ENCODE measurements around the gene SFTA2.
"Not testable (repeated sequence)": the region's sequence is repeated elsewhere in the genome, so short reads cannot be mapped to it uniquely, and the experiment has no call there.

SFTA2 gene

DNA sequence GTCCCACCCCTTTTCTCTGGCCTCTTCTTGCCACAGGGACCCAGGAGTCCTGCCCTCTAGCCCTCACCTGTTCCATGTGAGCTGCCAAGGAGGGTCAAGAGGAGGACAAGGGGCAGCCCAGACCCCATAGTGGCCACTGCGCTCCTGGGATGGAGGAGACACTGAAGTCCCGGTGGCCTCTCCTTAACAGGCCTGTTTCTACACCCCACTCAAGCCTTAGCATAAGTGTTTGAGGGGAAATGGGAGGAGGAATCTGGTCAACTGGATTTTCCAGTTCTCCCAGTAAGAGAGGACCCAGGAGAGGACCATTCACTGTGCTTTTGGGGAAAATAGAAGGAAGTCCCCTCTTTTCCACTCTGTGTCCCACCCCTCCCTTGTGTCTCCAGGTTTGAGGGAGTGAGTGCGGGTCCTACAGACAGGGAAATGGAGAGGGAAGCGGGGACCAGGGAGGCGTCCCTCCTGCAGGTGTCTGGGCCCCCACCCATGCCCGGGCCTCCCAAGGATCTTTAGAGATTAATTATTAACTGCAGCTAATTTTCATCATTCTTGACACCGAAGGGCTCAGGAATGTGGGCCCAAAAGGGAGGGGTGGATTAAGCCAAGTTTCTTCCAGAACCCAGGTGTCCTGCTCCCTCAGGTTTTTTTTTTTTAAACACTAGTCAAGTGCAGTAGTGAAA, at the start of gene SFTA2:
SFTA2 (minus strand) TSS at position 202 of the 677 bp plus-strand sequence; CDS start at position 128, 74 bp downstream.
- no peak for DNase-seq

DNA sequence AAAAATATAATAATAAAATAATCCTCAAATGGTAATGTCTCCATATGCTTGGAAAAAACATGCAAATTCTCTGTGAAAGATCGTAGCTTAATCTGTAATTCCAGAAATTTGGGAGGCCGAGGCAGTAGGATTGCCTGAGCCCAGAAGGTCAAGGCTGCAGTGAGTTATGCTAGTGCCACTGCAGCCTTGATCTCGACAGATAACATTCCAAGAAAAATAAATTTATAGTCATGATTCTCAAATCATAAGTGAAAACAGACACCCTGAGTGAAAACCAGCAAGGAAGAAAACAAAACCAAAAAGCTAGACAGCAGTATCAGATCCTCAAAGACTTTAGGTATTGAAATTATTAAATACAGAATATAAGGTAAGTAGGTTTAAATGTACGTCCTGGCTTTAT, 47.7 kb upstream of the SFTA2 start:
- no peak for DNase-seq

DNA sequence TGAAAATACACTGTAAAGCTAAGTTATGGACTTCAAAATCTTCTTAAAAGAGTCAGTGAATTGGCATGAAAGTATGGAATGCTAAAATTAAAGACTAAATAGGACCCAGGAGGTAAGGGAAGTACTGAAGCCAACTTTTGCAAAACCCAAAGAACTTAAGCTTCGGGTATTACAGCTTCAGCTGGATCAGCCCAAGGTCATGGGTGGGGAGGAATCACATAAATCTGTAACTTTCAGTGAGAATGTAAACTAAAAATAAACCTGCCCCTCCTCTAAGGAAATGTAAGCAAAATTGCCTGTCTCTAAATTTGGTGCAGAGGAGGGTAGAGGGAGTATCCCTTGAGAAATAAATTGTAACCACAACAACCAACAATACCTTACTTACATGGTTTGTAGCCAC, 47.2 kb upstream of the SFTA2 start:
- no peak for DNase-seq

GRCh38 chr6:30974490-30975252, 42.7 kb upstream of the SFTA2 start:
- DNase-seq, result no peak

- no peak for DNase-seq
These were observed 40.8 kb upstream of the SFTA2 start for GRCh38 chr6:30972816-30973215.

DNA sequence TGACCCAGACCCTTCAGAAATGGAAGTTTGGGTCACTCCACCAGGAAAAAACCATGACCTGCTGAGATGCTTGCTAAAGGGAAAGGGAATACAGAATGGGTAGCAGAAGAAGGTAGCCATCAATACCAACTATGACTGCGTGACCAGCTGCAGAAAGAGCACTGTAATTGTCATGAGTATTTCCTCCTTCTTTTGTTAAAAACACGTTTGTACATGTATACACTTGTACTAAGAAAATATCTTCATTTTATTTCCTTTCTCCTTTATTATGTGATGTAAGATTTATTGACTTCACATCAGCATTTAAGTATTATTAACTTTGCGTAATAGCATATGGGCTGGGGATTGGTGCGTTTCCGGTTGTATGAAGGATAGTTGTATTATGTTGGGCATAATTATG, 39.0 kb upstream of the SFTA2 start:
- no peak for DNase-seq

DNA sequence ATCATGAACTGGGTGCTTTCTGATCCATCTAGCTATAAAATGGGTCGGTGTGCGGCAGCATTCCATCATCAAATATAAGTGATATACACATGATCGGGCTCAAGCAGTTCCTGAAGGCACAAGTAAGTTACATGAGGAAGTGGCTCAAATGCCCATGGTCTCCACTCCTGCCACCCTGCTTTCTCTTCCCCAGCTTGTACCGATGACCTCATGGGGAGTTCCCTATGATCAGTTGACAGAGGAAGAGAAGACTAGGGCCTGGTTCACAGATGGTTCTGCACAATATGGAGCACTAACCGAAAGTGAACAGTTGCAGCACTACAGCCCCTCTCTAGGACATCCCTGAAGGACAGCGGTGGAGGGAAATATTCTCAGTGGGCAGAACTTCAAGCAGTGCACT, 37.2 kb upstream of the SFTA2 start:
- not testable (repeated sequence) for DNase-seq

DNA sequence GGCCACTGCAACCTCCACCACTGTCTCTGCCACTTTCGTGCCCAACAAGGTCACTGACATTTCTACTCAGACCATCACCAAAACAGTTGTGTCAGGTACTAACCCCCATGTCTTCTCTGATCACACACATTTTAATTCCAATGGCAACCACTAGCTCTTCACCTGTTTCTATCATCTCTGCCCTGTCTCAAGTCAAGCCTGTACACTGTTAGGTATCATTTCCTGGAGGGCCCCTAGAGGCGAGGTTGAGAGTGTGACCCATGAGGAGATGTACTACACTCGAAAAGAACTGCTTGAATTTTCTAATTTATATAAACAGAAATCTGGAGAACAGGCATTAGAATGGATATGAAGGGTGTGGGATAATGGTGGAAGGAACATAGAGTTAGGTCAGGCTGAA, 34.2 kb upstream of the SFTA2 start:
- no peak for DNase-seq

DNA sequence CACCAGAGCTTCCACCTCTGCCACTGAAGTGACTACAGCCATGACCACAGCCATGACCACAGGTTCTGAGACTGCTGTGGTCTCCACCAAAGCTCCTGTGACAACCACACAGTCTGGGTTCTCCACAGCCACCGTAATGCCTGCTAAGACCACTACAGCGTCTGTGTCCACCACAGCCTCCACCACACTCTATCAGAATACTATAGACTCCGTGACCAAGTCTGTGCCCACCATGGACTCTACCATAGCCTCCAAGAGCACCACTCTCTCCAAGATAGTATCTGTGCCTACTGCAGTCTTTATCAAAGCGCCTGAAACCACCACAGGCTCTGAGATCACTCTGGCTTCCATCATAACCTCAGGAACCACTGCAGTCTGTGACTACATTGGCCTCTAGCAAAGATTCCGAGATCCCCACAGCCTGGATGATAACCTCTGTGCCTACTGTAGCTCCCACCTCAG, 33.2 kb upstream of the SFTA2 start:
- no peak for DNase-seq

DNA sequence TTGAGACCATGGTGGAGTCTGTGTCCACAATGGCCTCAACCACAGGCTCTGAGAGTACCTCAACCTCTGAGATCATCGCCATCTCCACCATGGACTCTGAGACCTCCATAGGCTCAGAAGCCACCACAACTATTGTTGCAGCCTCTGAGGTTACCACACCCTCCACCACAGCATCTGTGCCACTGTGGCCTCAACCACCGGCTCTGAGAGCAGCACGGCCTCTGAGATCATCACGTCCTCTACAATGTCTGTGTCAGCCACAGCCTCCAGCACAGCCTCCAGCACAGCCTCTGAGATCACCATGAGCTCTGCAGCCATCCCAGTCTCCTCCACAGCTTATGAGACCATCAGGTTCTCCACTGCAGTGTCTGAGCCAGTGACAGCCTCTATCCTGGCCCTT, 32.1 kb upstream of the SFTA2 start:
- DNase-seq, result no peak

- DNase-seq, result no peak
These were observed 31.7 kb upstream of the SFTA2 start for GRCh38 chr6:30963641-30964040.

GRCh38 chr6:30962716-30963115, 30.7 kb upstream of the SFTA2 start:
- DNase-seq, result no peak

- no peak for DNase-seq
These were observed 29.1 kb upstream of the SFTA2 start for GRCh38 chr6:30960907-30961673.

- DNase-seq, result no peak
These were observed 25.7 kb upstream of the SFTA2 start for GRCh38 chr6:30957716-30958115.

DNA sequence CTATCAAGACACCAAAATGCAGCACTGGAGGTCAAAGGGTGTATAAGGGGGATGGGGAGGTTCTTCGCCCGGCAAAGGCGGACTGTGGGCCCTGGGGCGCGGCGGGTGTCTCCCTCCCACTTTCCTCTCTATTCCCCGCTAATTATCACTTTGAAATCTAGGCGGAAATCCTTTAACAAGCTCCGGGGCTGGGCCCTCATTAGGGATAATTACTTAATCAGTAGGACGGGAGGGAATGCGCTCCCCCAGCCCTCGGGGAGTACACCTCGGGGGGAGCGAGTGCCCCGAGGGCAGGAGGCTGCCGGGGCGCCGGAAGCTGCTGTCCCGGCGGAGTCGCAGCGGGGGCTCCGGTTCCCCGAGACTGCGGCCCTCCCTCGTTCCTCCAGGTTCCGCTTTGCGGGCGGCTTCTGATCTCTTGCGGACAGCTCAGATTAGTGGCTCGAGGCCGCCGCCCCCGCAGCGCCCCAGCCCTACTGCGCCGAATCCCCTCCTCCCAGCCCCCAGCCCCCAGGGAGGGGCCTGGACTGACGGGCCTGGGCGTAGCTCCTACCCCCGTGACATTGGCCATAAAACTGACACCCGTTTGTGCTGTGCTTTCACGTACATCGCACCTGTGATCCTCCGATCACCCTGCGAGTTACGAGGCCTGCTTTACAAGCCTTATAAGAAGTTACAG, 23.5 kb upstream of the SFTA2 start:
- peak; percentile 93 for DNase-seq

GRCh38 chr6:30954631-30955366, 22.8 kb upstream of the SFTA2 start:
- DNase-seq, result no peak

DNA sequence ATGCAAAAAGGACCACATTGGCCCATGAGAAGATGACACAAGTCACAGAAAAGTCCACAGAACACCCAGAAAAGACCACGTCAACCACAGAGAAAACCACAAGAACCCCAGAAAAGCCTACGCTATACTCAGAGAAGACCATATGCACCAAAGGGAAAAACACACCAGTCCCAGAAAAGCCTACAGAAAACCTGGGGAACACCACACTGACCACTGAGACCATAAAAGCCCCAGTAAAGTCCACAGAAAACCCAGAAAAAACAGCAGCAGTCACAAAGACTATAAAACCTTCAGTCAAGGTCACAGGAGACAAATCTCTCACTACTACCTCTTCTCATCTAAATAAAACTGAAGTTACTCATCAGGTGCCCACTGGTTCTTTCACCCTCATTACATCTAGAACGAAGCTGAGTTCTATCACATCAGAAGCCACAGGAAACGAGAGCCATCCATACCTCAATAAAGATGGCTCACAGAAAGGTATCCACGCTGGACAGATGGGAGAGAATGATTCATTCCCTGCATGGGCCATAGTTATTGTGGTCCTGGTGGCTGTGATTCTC, 20.0 kb upstream of the SFTA2 start:
- DNase-seq, result no peak

DNA sequence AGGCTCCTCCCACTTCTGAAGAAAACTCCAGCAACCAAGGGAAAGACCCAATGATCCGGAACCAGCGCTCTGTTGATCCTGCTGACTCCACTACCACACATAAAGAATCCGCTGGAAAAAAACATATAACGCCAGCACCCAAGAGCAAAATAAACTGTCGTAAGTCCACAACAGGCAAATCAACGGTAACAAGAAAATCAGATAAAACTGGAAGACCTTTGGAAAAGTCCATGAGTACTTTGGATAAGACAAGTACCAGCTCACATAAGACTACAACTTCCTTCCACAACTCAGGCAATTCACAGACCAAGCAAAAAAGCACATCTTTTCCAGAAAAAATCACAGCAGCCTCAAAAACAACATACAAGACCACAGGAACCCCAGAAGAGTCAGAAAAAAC, 16.8 kb upstream of the SFTA2 start:
- no peak for DNase-seq

- no peak for DNase-seq
These were observed 15.3 kb upstream of the SFTA2 start for GRCh38 chr6:30947231-30947630.

GRCh38 chr6:30945281-30945680, 13.3 kb upstream of the SFTA2 start:
- DNase-seq, result no peak

DNA sequence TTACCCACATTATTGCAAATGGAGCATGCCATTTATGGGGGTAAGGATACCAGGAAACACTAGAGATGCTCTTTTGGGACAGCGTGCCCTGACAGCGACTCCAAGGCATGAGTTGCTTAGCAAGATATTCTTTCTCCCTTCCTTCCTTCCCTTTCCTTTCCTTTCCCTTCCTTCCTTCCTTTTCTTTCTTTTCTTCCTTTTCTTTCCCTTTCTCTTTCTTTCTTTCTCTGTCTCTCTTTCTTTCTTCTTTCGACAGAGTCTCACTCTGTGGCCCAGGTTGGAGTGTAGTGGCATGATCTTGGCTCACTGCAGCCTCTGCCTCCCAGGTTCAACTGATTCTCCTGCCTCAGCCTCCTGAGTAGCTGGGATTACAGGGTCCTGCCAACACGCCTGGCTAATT, 12.1 kb upstream of the SFTA2 start:
- no peak for DNase-seq
